Cardiac fibroblast (primary cell): ENCODE data around the gene EDEM1.

Experiments used
- DNase-seq, 2 donors: peaks; one replicate each; pipeline versions ENCODE4 v3.0.0 to v3.0.0-alpha.2; 2010; ENCODE audit warnings: low read depth in 2 of 2
- H3K4me3 ChIP-seq, 2 donors: replicated peaks in 1 of 2; 1 replicate in 1 of 2; 2 replicates in 1 of 2; pipeline ENCODE4 v1.5.1; 2011; ENCODE audit warnings: low read depth in 2 of 2, low read length in 2 of 2, mild to moderate bottlenecking in 2 of 2, moderate library complexity in 1 of 2
- TF ChIP-seq, protein P1 (sequence below): IDR thresholded peaks from one replicate; pipeline ENCODE4 v1.5.1; 2011; ENCODE audit warnings: low read depth, mild to moderate bottlenecking, low read length, inconsistent platforms

Gene EDEM1

DNA sequence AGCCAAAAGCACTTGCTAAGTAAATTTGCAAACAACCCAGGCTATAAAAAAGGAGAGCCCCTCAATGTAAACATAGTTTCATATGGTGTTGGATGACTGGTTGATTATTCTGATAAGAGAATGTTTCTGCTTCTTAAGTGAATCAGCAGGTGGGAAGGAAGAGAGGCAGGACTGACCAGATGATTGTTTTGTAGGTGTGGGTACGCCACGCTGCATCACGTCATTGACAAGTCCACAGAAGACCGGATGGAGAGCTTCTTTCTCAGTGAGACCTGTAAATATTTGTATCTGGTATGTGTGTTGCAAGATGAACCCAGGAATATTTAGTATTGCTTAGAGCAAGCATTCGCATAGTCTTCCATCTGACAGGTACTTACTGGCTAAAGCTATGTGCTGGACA is 23.4 kb downstream of the EDEM1 start:
- TF ChIP-seq, protein P1, sequence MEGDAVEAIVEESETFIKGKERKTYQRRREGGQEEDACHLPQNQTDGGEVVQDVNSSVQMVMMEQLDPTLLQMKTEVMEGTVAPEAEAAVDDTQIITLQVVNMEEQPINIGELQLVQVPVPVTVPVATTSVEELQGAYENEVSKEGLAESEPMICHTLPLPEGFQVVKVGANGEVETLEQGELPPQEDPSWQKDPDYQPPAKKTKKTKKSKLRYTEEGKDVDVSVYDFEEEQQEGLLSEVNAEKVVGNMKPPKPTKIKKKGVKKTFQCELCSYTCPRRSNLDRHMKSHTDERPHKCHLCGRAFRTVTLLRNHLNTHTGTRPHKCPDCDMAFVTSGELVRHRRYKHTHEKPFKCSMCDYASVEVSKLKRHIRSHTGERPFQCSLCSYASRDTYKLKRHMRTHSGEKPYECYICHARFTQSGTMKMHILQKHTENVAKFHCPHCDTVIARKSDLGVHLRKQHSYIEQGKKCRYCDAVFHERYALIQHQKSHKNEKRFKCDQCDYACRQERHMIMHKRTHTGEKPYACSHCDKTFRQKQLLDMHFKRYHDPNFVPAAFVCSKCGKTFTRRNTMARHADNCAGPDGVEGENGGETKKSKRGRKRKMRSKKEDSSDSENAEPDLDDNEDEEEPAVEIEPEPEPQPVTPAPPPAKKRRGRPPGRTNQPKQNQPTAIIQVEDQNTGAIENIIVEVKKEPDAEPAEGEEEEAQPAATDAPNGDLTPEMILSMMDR, result no peak
- DNase-seq, result no peak

DNA sequence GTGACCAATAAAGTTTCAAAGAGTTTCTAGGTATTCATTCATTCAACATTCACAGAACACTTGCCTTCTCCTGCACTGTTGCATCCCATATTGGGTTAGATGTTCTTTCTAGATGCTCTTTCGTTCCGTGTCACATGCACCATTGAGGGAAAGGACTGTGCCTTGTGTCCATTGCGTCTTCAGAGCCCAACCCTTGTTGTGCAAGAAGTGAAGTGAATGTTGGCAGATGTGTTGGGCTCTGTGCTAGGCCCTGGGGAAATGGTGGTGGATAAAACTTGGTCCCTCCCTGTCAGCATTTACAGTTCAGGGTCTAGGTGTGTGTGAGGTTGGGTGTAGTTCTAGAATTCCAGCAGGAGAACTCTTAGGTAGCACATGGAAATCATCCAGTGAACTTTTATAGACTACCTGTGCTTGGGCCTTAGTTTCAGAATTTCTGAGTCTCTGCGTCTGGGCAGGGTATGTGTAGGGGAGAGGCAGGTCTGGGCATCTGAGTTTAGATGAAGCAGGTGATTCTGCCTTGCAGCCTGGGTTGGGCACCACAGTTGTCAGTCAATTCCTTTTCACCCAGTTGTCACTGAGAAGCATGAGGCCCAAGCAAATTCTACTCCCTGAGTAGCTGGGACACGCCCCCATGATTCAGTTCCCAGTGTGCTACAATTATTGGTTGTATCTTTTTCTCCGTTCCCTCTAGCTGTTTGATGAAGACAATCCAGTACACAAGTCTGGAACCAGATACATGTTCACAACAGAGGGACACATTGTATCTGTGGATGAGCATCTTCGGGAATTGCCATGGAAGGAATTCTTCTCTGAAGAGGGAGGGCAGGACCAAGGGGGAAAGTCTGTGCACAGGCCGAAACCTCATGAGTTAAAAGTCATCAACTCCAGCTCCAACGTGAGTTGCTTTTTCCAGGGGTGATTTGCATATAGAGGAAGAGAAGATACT is 25.4 kb downstream of the EDEM1 start:
- TF ChIP-seq, protein P1, result no peak
- H3K4me3 ChIP-seq, result no peak overlapping the region
- no peak for DNase-seq

More for the DNA sequence above, 23.4 kb downstream of the EDEM1 start:
- H3K4me3 ChIP-seq, result no peak overlapping the region

DNA sequence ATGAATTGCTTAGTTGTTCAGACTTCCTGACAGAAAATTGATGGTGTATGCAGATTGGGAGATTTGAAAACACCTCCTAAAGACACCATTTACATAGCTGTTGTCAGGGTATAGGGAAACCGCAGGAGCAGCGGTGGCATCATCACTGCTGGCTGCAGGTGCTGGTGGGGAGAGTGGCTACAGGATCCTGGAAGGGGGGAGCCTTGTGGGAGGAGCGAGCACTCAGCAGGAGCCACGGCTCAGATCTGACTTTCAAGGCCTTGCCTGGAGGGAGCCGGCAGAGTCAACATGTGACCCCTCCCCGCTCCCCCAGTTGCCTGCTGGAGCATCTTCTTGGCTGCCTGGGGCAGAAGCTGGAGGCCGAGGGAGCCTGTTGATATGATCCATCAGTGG is 26.1 kb downstream of the EDEM1 start:
- TF ChIP-seq, protein P1, result no peak
- no peak for DNase-seq
- no peak overlapping the region for H3K4me3 ChIP-seq

DNA sequence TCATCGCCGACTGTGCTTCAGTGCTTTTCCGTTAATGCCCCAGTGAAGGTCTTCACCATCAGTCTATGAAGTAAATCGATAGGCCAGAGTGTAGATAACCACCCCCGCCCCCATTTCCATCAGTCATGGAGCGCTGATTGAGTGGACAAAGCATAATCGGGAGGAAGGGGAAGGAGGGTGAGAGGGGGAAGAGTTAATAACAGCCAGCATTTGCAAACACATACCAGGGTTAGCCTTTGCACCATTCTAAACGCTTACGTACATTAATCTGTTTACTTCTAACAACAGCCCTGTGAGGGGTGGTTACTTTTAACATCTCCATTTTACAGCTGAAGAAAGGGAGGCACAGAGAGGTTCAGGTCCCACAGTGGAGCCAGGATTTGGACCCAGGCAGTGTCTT is 26.8 kb downstream of the EDEM1 start:
- no peak for DNase-seq
- H3K4me3 ChIP-seq, result no peak overlapping the region
- TF ChIP-seq, protein P1, result no peak

DNA sequence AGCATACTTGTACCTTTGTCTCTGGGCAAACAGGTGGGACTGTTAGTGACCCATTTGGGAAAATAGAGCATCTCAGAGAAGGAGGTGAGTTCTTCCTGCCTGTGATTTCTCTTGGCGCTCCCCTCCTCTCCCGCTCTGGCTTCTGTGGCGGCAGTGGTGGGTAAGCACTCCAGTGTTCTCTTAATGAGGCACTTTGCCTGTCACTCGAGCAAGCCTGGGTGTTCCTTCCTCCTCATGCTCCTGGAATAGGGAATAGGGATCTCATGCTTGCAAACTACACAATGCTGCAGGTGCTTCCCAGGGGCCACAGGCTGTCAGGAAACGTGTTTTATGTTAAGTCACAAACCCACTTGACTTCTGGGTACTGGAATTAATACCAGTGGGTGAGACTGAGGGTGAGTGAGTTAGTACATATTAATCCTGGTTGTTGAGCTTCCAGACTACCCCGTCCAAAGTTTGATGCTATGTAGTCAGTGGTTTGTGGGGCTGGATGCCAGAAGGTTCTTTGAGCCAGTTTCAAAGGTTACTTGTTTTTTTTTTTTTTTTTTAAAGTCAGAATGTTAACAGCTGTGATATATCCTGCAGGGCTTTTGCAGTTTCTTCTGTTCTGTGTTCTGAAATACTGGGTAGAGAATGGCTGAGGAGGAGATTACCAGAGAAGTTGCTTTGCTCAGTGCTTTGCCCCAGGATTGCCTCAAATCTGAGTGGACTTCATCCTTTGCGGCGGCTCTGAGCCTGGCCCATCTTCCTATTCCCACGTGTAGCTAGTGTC is 30.5 kb downstream of the EDEM1 start:
- H3K4me3 ChIP-seq, result no peak overlapping the region
- TF ChIP-seq, protein P1, result no peak
- peak in 1 of 2 donors; percentile 77 for DNase-seq

DNA sequence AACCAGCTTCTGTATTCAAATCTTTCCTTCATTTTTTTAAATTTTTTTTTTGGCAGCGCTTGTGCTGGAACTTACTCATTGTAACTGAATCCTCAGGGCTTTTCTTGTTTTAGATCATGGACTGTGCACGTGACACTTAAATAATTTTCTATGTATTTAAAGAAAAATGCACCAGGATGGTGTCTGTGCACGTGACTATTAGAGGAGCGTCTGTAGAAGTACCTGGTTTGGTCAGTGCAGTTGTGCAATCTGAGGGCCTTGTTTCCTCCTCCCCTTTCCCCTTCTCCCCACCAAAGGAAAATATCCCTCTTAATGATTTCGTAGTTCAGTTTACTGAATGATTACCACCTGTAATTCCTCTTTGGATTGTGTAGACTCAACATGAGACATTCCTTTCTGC is 31.3 kb downstream of the EDEM1 start:
- no peak overlapping the region for H3K4me3 ChIP-seq
- DNase-seq, result no peak
- TF ChIP-seq, protein P1, result no peak
